ENCODE results near the gene FKBP5. TPM values are rescaled to one million over a fixed set of nuclear protein-coding genes. Genes with fewer than 3 reads are reported as not detected.

The FKBP5 gene
- total RNA-seq, 1 donor from 2014 or later = 112 TPM

- TF ChIP-seq CTCF (IDR thresholded peaks at IDR 0.05) = no peak
- no peaks in the 10 kb centered on the region for H3K9me3 ChIP-seq
- intact Hi-C loops (cut with DNase I) = no loop called here
Measured at GRCh38 chr6:35638679-35639078, 50.0 kb downstream of the FKBP5 start.

GRCh38 chr6:35637911-35638310, 50.8 kb downstream of the FKBP5 start:
- H3K27ac ChIP-seq = no peak overlapping the region
- intact Hi-C loops (cut with DNase I) = no loop called here
- H3K9me3 ChIP-seq = no peaks in the 10 kb centered on the region
- no peak for TF ChIP-seq CTCF (IDR thresholded peaks at IDR 0.05)
- no peak overlapping the region for H3K4me3 ChIP-seq
- peaks cover 77 to 90% of the 10 kb centered on the region in 2 donors for H3K36me3 ChIP-seq
- H3K4me1 ChIP-seq = no peaks in the 10 kb centered on the region
- H3K27me3 ChIP-seq = no peaks in the 10 kb centered on the region
- DNase-seq (ENCODE audit: low spot score in 2 of 2) = no peak

More at GRCh38 chr6:35638679-35639078, 50.0 kb downstream of the FKBP5 start:
- Histone ChIP-seq H3K4me1 (no peaks in the 10 kb centered on the region), H3K4me3 (no peak overlapping the region), H3K36me3 (peaks cover 82 to 96% of the 10 kb centered on the region in 2 donors), H3K27ac (no peak overlapping the region), H3K27me3 (no peaks in the 10 kb centered on the region)
- no peak for DNase-seq (ENCODE audit: low spot score in 2 of 2)

GRCh38 chr6:35635601-35636597, 52.8 kb downstream of the FKBP5 start:
- no peaks in the 10 kb centered on the region for H3K4me1 ChIP-seq
- peaks cover 76 to 86% of the 10 kb centered on the region in 2 donors for H3K36me3 ChIP-seq
- H3K27ac ChIP-seq = no peak overlapping the region
- no peak for DNase-seq (ENCODE audit: low spot score in 2 of 2)
- H3K27me3 ChIP-seq = no peaks in the 10 kb centered on the region
- no peaks in the 10 kb centered on the region for H3K9me3 ChIP-seq
- no peak overlapping the region for H3K4me3 ChIP-seq
- intact Hi-C loops (cut with DNase I) = no loop called here
- TF ChIP-seq CTCF (IDR thresholded peaks at IDR 0.05) = no peak

GRCh38 chr6:35634316-35634715, 54.4 kb downstream of the FKBP5 start:
- Histone ChIP-seq H3K4me3 (no peak overlapping the region), H3K27ac (peak overlapping the region in 1 of 2 donors; percentile 36), H3K36me3 (peaks cover 76 to 86% of the 10 kb centered on the region in 2 donors), H3K4me1 (no peaks in the 10 kb centered on the region), H3K9me3 (no peaks in the 10 kb centered on the region), H3K27me3 (no peaks in the 10 kb centered on the region)
- TF ChIP-seq CTCF (IDR thresholded peaks at IDR 0.05) = no peak
- intact Hi-C loops (cut with DNase I) = no loop called here
- no peak for DNase-seq (ENCODE audit: low spot score in 2 of 2)

GRCh38 chr6:35633579-35634089, 55.1 kb downstream of the FKBP5 start:
- H3K9me3 ChIP-seq = no peaks in the 10 kb centered on the region
- H3K4me1 ChIP-seq = no peaks in the 10 kb centered on the region
- H3K27me3 ChIP-seq = no peaks in the 10 kb centered on the region
- H3K27ac ChIP-seq = peak overlapping the region in 1 of 2 donors; percentile 36
- H3K36me3 ChIP-seq = peaks cover 78 to 87% of the 10 kb centered on the region in 2 donors
- DNase-seq (ENCODE audit: low spot score in 2 of 2) = no peak
- TF ChIP-seq CTCF (IDR thresholded peaks at IDR 0.05) = no peak
- intact Hi-C loops (cut with DNase I) = no loop called here
- no peak overlapping the region for H3K4me3 ChIP-seq
